MM.1S (cell line): Measurements from ENCODE around the gene DDX5.

Source experiments
- CTCF ChIP-seq: fragments of 300-600 bp; sonication (generic); IDR thresholded peaks from 2 replicates; pipeline ENCODE4 v1.5.1; 2016; ENCODE audit warnings: antibody characterized with exemption, low read length, mixed read lengths
- EZH2 ChIP-seq: fragments of 300-600 bp; sonication (generic); optimal IDR thresholded peaks from 2 replicates; pipeline ENCODE3; 2017; ENCODE audit warnings: low read depth, mild to moderate bottlenecking, antibody characterized with exemption, low read length, mixed read lengths

GRCh38 chr17:64533784-64534183 is 27.7 kb upstream of the DDX5 start:
- TF ChIP-seq CTCF (no peak), EZH2 (no peak)
